H9 (cell line): Measurements from ENCODE around the gene TBC1D22A. TPM values are rescaled to one million over a fixed set of nuclear protein-coding genes. Genes with fewer than 3 reads are reported as not detected.

ENCODE experiments used
- DNase-seq: peaks from one replicate; pipeline ENCODE4 v3.0.0-alpha.2; 2017
- H2AFZ ChIP-seq: one replicate; pipeline ENCODE4 v1.6.1; 2013; ENCODE audit warnings: mild to moderate bottlenecking, low read length, control low read depth, moderate library complexity
- H2AK5ac ChIP-seq: 2 replicates; pipeline ENCODE4 v1.6.1; 2013; ENCODE audit warnings: low read length, control low read depth, mixed read lengths; ENCODE audit not compliant: insufficient read length
- H2BK120ac ChIP-seq: one replicate; pipeline ENCODE4 v1.6.1; 2013; ENCODE audit warnings: low read depth, mild to moderate bottlenecking, low read length, control low read depth, inconsistent platforms; ENCODE audit not compliant: poor library complexity, severe bottlenecking
- H2BK12ac ChIP-seq: 2 replicates; pipeline ENCODE4 v1.6.1; 2013; ENCODE audit warnings: low read length, control low read depth, mixed read lengths, low read depth; ENCODE audit not compliant: insufficient read length
- H2BK15ac ChIP-seq: 2 replicates; pipeline ENCODE4 v1.6.1; 2013; ENCODE audit warnings: low read depth, low read length, control low read depth
- H2BK20ac ChIP-seq: one replicate; pipeline ENCODE4 v1.6.1; 2013; ENCODE audit warnings: low read depth, mild to moderate bottlenecking, low read length, control low read depth, inconsistent platforms; ENCODE audit not compliant: poor library complexity, severe bottlenecking
- H2BK5ac ChIP-seq: 2 replicates; pipeline ENCODE4 v1.6.1; 2013; ENCODE audit warnings: low read length, control low read depth, mixed read lengths; ENCODE audit not compliant: insufficient read length
- H3K14ac ChIP-seq: 2 replicates; pipeline ENCODE4 v1.6.1; 2013; ENCODE audit warnings: low read length, control low read depth; ENCODE audit not compliant: insufficient read depth
- H3K18ac ChIP-seq: 2 replicates; pipeline ENCODE4 v1.6.1; 2013; ENCODE audit warnings: low read depth, mild to moderate bottlenecking, mixed read lengths, low read length, control low read depth; ENCODE audit not compliant: insufficient read length
- H3K23ac ChIP-seq: 2 replicates; pipeline ENCODE4 v1.6.1; 2013; ENCODE audit warnings: low read length, control low read depth, mixed read lengths, low read depth; ENCODE audit not compliant: insufficient read length
- H3K23me2 ChIP-seq: 2 replicates; pipeline ENCODE4 v1.6.1; 2013; ENCODE audit warnings: low read depth, mild to moderate bottlenecking, mixed read lengths, low read length, control low read depth; ENCODE audit not compliant: insufficient read length, poor library complexity, severe bottlenecking
- H3K27ac ChIP-seq: 2 replicates; pipeline ENCODE4 v1.5.1; 2013; ENCODE audit warnings: low read length, control low read depth, mixed read lengths, low read depth; ENCODE audit not compliant: insufficient read length
- H3K27me3 ChIP-seq: 2 replicates; pipeline ENCODE4 v1.6.1; 2013; ENCODE audit warnings: low read length, control low read depth, inconsistent platforms; ENCODE audit not compliant: insufficient read depth
- H3K4ac ChIP-seq: 2 replicates; pipeline ENCODE4 v1.6.1; 2013; ENCODE audit warnings: low read depth, mild to moderate bottlenecking, control low read depth, inconsistent platforms, low read length, moderate library complexity
- H3K4me1 ChIP-seq: 2 replicates; pipeline ENCODE4 v1.6.1; 2013; ENCODE audit warnings: low read length, control low read depth, inconsistent platforms; ENCODE audit not compliant: insufficient read depth
- H3K4me2 ChIP-seq: 2 replicates; pipeline ENCODE4 v1.6.1; 2013; ENCODE audit warnings: low read length, control low read depth, mixed read lengths; ENCODE audit not compliant: insufficient read length, insufficient read depth
- H3K56ac ChIP-seq: 2 replicates; pipeline ENCODE4 v1.6.1; 2013; ENCODE audit warnings: low read depth, mild to moderate bottlenecking, mixed read lengths, low read length, control low read depth; ENCODE audit not compliant: insufficient read length
- H3K79me1 ChIP-seq: 2 replicates; pipeline ENCODE4 v1.6.1; 2013; ENCODE audit warnings: low read depth, mild to moderate bottlenecking, moderate library complexity, low read length, control low read depth, inconsistent platforms; ENCODE audit not compliant: insufficient read depth, poor library complexity, severe bottlenecking
- H3K79me2 ChIP-seq: 2 replicates; pipeline ENCODE4 v1.6.1; 2013; ENCODE audit warnings: low read length, control low read depth, inconsistent platforms; ENCODE audit not compliant: insufficient read depth
- H3K9ac ChIP-seq: 2 replicates; pipeline ENCODE4 v1.6.1; 2013; ENCODE audit warnings: low read length, control low read depth, mixed read lengths; ENCODE audit not compliant: insufficient read length; ENCODE audit errors: extremely low read depth
- H3K9me3 ChIP-seq: one replicate; pipeline ENCODE4 v1.6.1; 2013; ENCODE audit warnings: low read depth, low read length, inconsistent platforms; ENCODE audit not compliant: control insufficient read depth
- H3T11ph ChIP-seq: one replicate; pipeline ENCODE4 v1.6.1; 2013; ENCODE audit warnings: mild to moderate bottlenecking, low read length, control low read depth, inconsistent platforms
- H4K20me1 ChIP-seq: one replicate; pipeline ENCODE4 v1.6.1; 2013; ENCODE audit not compliant: control insufficient read depth, insufficient read length, insufficient read depth
- H4K5ac ChIP-seq: 2 replicates; pipeline ENCODE4 v1.6.1; 2013; ENCODE audit warnings: low read depth, mild to moderate bottlenecking, mixed read lengths, low read length, control low read depth; ENCODE audit not compliant: insufficient read length
- H4K8ac ChIP-seq: replicated peaks from 2 replicates; pipeline ENCODE4 v1.6.1; 2013; ENCODE audit warnings: low read length, control low read depth, mixed read lengths, low read depth; ENCODE audit not compliant: insufficient read length
- H4K91ac ChIP-seq: 2 replicates; pipeline ENCODE4 v1.6.1; 2013; ENCODE audit warnings: low read depth, mild to moderate bottlenecking, moderate library complexity, mixed read lengths, low read length, control low read depth; ENCODE audit not compliant: insufficient read length
- H3K27ac Mint-ChIP-seq, 3 experiments: 2 replicates in 2 of 3; 3 replicates in 1 of 3; pipeline ENCODE4 v1.8.0; 2020 to 2021; ENCODE audit warnings: mixed read lengths in 3 of 3, mild to moderate bottlenecking in 1 of 3, moderate library complexity in 1 of 3
- H3K27me3 Mint-ChIP-seq: 2 replicates; pipeline ENCODE4 v1.8.0; 2021; ENCODE audit warnings: low read depth, mild to moderate bottlenecking, moderate library complexity, mixed read lengths
- H3K36me3 Mint-ChIP-seq, 3 experiments: 2 replicates in 2 of 3; 3 replicates in 1 of 3; pipeline ENCODE4 v1.8.0; 2020 to 2021; ENCODE audit warnings: low read depth in 3 of 3, mixed read lengths in 3 of 3; ENCODE audit not compliant: insufficient read depth in 1 of 3
- H3K4me1 Mint-ChIP-seq, 2 experiments: 2 replicates each; pipeline ENCODE4 v1.8.0; 2020; ENCODE audit warnings: mixed read lengths in 2 of 2
- H3K4me3 Mint-ChIP-seq, 2 experiments: 2 replicates in 1 of 2; 3 replicates in 1 of 2; pipeline ENCODE4 v1.8.0; 2020 to 2021; ENCODE audit warnings: mild to moderate bottlenecking in 2 of 2, mixed read lengths in 2 of 2, moderate library complexity in 1 of 2
- H3K9me3 Mint-ChIP-seq, 2 experiments: 2 replicates in 1 of 2; 3 replicates in 1 of 2; pipeline ENCODE4 v1.8.0; 2020; ENCODE audit warnings: mild to moderate bottlenecking in 2 of 2, mixed read lengths in 2 of 2, moderate library complexity in 1 of 2
- CTCF ChIP-seq: fragments of 200-600 bp; sonication (generic); conservative IDR thresholded peaks from 3 replicates; pipeline ENCODE4 v1.8.0; 2021; ENCODE audit warnings: antibody characterized with exemption, mild to moderate bottlenecking
- WGBS: extraction: QIAGEN DNeasy Blood & Tissue Kit; methylation state at CpG from one replicate; pipeline ENCODE4 v1.1.7; 2013; ENCODE audit warnings: missing lambda C conversion rate, low lambda C conversion rate, mixed read lengths; ENCODE audit not compliant: insufficient read length; ENCODE audit errors: extremely low coverage; 5-methylcytosine and 5-hydroxymethylcytosine counted together
- total RNA-seq: library from RNA; stranded (reverse); gene quantifications from 2 replicates; pipeline ENCODE4 v1.2.1, GENCODE V29; 2021

TBC1D22A gene
- total RNA-seq, 1 experiment from 2014 or later = 20.8 TPM

- H3K4ac ChIP-seq = no peak overlapping the region
- H2BK120ac ChIP-seq = no peak overlapping the region
- no peak overlapping the region for H4K91ac ChIP-seq
- no peaks in the 10 kb centered on the region for H3K27me3 ChIP-seq
- no peak overlapping the region for H3K23ac ChIP-seq
- H3K79me2 ChIP-seq = no peaks in the 10 kb centered on the region
- H3K4me1 Mint-ChIP-seq = peaks cover 0 to 2% of the 10 kb centered on the region in 2 experiments; a peak in 1 of 4 replicates
- H2AK5ac ChIP-seq = no peak overlapping the region
- H3K9me3 ChIP-seq = no peaks in the 10 kb centered on the region
- H4K20me1 ChIP-seq = no peaks in the 10 kb centered on the region
- no peak for TF ChIP-seq CTCF
- no peak overlapping the region for H3K27ac ChIP-seq
- H3K18ac ChIP-seq = no peak overlapping the region
- no peaks in the 10 kb centered on the region for H3K23me2 ChIP-seq
- no peaks in the 10 kb centered on the region for H3K4me1 ChIP-seq
- H3K56ac ChIP-seq = no peak overlapping the region
- WGBS = no CpG with 5 or more reads among the region's 15 CpGs
- no peak overlapping the region for H2BK5ac ChIP-seq
- H3K79me1 ChIP-seq = no peaks in the 10 kb centered on the region
- peak overlapping the region in 1 of 3 experiments; percentile 61; a peak in 1 of 7 replicates for H3K27ac Mint-ChIP-seq
- no peak for DNase-seq
- H3T11ph ChIP-seq = no peak overlapping the region
- H2BK12ac ChIP-seq = no peak overlapping the region
- no peaks in the 10 kb centered on the region; the same call in 1 of the 2 replicates for H3K27me3 Mint-ChIP-seq
- no peaks in the 10 kb centered on the region; a peak in 1 of 7 replicates for H3K36me3 Mint-ChIP-seq
- no peak overlapping the region for H3K4me3 Mint-ChIP-seq
- no peak overlapping the region for H4K8ac ChIP-seq
- no peak overlapping the region for H3K9ac ChIP-seq
- H2BK20ac ChIP-seq = no peak overlapping the region
- H3K9me3 Mint-ChIP-seq = no peaks in the 10 kb centered on the region
- no peak overlapping the region for H4K5ac ChIP-seq
- no peak overlapping the region for H3K4me2 ChIP-seq
- no peak overlapping the region for H2BK15ac ChIP-seq
- no peak overlapping the region for H2AFZ ChIP-seq
- no peak overlapping the region for H3K14ac ChIP-seq
These were observed 244.0 kb downstream of the TBC1D22A start for GRCh38 chr22:47006433-47006832.
